SK-N-SH (cell line): ENCODE results near the gene SETD5. TPM values are rescaled to one million over a fixed set of nuclear protein-coding genes. Genes with fewer than 3 reads are reported as not detected.

Source experiments
- CTCF ChIA-PET: fragments of 300-600, 350-600 bp; formaldehyde crosslinking; extraction: SDS; loops from one replicate; lab custom pipeline; 2021; lab: Yijun Ruan, JAX
- POLR2A ChIA-PET: fragments of 350-600 bp; sonication (Branson Sonifier 250); formaldehyde crosslinking; extraction: SDS; loops from one replicate; lab custom pipeline; 2020; ENCODE audit warnings: antibody characterized with exemption, inconsistent platforms; lab: Yijun Ruan, JAX
- DNase-seq: peaks from one replicate; pipeline ENCODE4 v3.0.0; 2012
- H2AFZ ChIP-seq: fragments of 200-600 bp; sonication (generic); 2 replicates; pipeline ENCODE4 v1.8.1; 2016; ENCODE audit warnings: antibody characterized with exemption, mild to moderate bottlenecking, low read depth
- H3F3A ChIP-seq: fragments of 200-600 bp; sonication (generic); replicated peaks from 2 replicates; pipeline ENCODE3; 2016; ENCODE audit warnings: antibody characterized with exemption, mild to moderate bottlenecking; ENCODE audit not compliant: insufficient read depth
- H3K27ac ChIP-seq, 2 experiments: fragments of 200-500 bp in 1 of 2; fragments of 200-600 bp in 1 of 2; sonication (Bioruptor generic) in 1 of 2; sonication (generic), shearing (Covaris generic) in 1 of 2; 2 replicates each; pipeline versions ENCODE4 v1.5.1 to v1.6.1; 2014 to 2016; ENCODE audit warnings: low read depth in 2 of 2, inconsistent platforms in 1 of 2, low read length in 1 of 2, mild to moderate bottlenecking in 1 of 2, mixed read lengths in 1 of 2
- H3K27me3 ChIP-seq: fragments of 200-600 bp; sonication (generic), shearing (Covaris generic); 2 replicates; pipeline ENCODE4 v1.6.1; 2016; ENCODE audit warnings: mixed run types; ENCODE audit not compliant: insufficient read depth
- H3K36me3 ChIP-seq, 2 experiments: fragments of 200-500 bp in 1 of 2; fragments of 200-600 bp in 1 of 2; sonication (Bioruptor generic) in 1 of 2; sonication (generic) in 1 of 2; replicated peaks in 1 of 2; 2 replicates each; pipeline versions ENCODE3 to v1.5.1; 2014 to 2016; ENCODE audit warnings: low read length in 1 of 2, mild to moderate bottlenecking in 1 of 2; ENCODE audit not compliant: insufficient read depth in 2 of 2, control insufficient read depth in 1 of 2
- H3K4me1 ChIP-seq, 2 experiments: fragments of 200-500 bp in 1 of 2; fragments of 200-600 bp in 1 of 2; sonication (Bioruptor generic) in 1 of 2; sonication (generic), shearing (Covaris generic) in 1 of 2; 2 replicates each; pipeline versions ENCODE4 v1.5.1 to v1.6.1; 2014 to 2016; ENCODE audit warnings: low read depth in 1 of 2, low read length in 1 of 2, mixed run types in 1 of 2; ENCODE audit not compliant: insufficient read depth in 2 of 2, control insufficient read depth in 1 of 2
- H3K4me2 ChIP-seq: fragments of 200-600 bp; sonication (generic), shearing (Covaris generic); 2 replicates; pipeline ENCODE4 v1.6.1; 2017; ENCODE audit warnings: mixed run types
- H3K4me3 ChIP-seq, 2 experiments: fragments of 200-500 bp in 1 of 2; fragments of 200-600 bp in 1 of 2; sonication (Bioruptor generic) in 1 of 2; sonication (generic), shearing (Covaris generic) in 1 of 2; 2 replicates each; pipeline versions ENCODE4 v1.5.1 to v1.8.1; 2014 to 2016; ENCODE audit warnings: low read depth in 2 of 2, inconsistent platforms in 1 of 2, low read length in 1 of 2, mild to moderate bottlenecking in 1 of 2, mixed read lengths in 1 of 2, moderate library complexity in 1 of 2
- H3K79me2 ChIP-seq: fragments of 200-600 bp; sonication (generic); 2 replicates; pipeline ENCODE4 v1.8.1; 2017; ENCODE audit warnings: mild to moderate bottlenecking; ENCODE audit not compliant: insufficient read depth
- H3K9ac ChIP-seq: fragments of 200-600 bp; sonication (generic); 2 replicates; pipeline ENCODE4 v1.6.1; 2017; ENCODE audit warnings: mixed run types
- H3K9me2 ChIP-seq: fragments of 200-600 bp; sonication (generic); 2 replicates; pipeline ENCODE4 v1.6.1; 2017; ENCODE audit warnings: mixed run types
- H3K9me3 ChIP-seq: fragments of 200-600 bp; sonication (generic); 2 replicates; pipeline ENCODE4 v1.6.1; 2017; ENCODE audit warnings: mixed run types, mild to moderate bottlenecking, moderate library complexity
- H4K20me1 ChIP-seq: fragments of 200-600 bp; sonication (generic); 2 replicates; pipeline ENCODE4 v1.6.1; 2017; ENCODE audit warnings: mild to moderate bottlenecking, mixed run types; ENCODE audit not compliant: insufficient read depth
- CHD2 ChIP-seq: fragments of 150-350 bp; IDR thresholded peaks from 2 replicates; pipeline ENCODE4 v1.6.1; 2018; ENCODE audit warnings: low read length; ENCODE audit not compliant: partially characterized antibody
- ELF1 ChIP-seq: IDR thresholded peaks from 2 replicates; pipeline ENCODE4 v1.4.0; 2012
- EP300 ChIP-seq, 2 experiments: IDR thresholded peaks; 2 replicates each; pipeline versions ENCODE4 v1.4.0 to v1.6.1; 2012; ENCODE audit warnings: borderline replicate concordance in 1 of 2, low read depth in 1 of 2, low read length in 1 of 2
- FOXJ3 ChIP-seq: sonication (generic); formaldehyde crosslinking; IDR thresholded peaks from 2 replicates; pipeline ENCODE4 v1.5.1; 2020; ENCODE audit warnings: mild to moderate bottlenecking, missing genetic modification reagents
- MAX ChIP-seq: IDR thresholded peaks from 2 replicates; pipeline ENCODE4 v1.4.0; 2012; ENCODE audit warnings: low read depth
- NFIC ChIP-seq: IDR thresholded peaks from 2 replicates; pipeline ENCODE4 v1.4.0; 2012; ENCODE audit warnings: borderline replicate concordance
- NRF1 ChIP-seq: IDR thresholded peaks from 2 replicates; pipeline ENCODE4 v1.6.1; 2012; ENCODE audit warnings: low read depth, mild to moderate bottlenecking, low read length
- RCOR1 ChIP-seq: fragments of 150-350 bp; IDR thresholded peaks from 2 replicates; pipeline ENCODE4 v1.6.1; 2017; ENCODE audit warnings: antibody characterized with exemption, low read length
- RFX5 ChIP-seq: IDR thresholded peaks from 2 replicates; pipeline ENCODE4 v1.6.1; 2012; ENCODE audit warnings: mild to moderate bottlenecking, improper control_type of control experiment, low read length
- SIN3A ChIP-seq: IDR thresholded peaks from 2 replicates; pipeline ENCODE4 v1.6.1; 2012; ENCODE audit warnings: low read depth, mild to moderate bottlenecking, low read length, moderate library complexity, borderline replicate concordance
- USF2 ChIP-seq: fragments of 150-350 bp; IDR thresholded peaks from 2 replicates; pipeline ENCODE4 v1.6.1; 2017; ENCODE audit warnings: antibody characterized with exemption, low read length, low read depth, borderline replicate concordance
- YY1 ChIP-seq: IDR thresholded peaks from 2 replicates; pipeline ENCODE4 v1.4.0; 2012; ENCODE audit warnings: low read depth, mild to moderate bottlenecking
- WGBS: methylation state at CpG from one replicate; pipeline ENCODE4 v1.1.6; 2017; ENCODE audit warnings: low lambda C conversion rate; 5-methylcytosine and 5-hydroxymethylcytosine counted together
- polyA plus RNA-seq, 3 experiments: library from polyadenylated mRNA; depleted of rRNA; stranded (reverse); fragments of >200 nt; gene quantifications; 2 replicates each; pipeline ENCODE4 v1.2.3, GENCODE V29; 2012
- TF ChIP-seq, protein P1 (sequence below): fragments of 200-600 bp; sonication (generic); IDR thresholded peaks from 2 replicates; pipeline ENCODE4 v1.6.1; 2017; ENCODE audit warnings: antibody characterized with exemption, mild to moderate bottlenecking, moderate library complexity
- TF ChIP-seq, protein P2 (sequence below): IDR thresholded peaks from 2 replicates; pipeline ENCODE4 v1.4.0; 2012; ENCODE audit warnings: low read depth, borderline replicate concordance

SETD5 gene
- polyA plus RNA-seq, 1 of the 3 experiments (the other 2 are of a cell fraction), result 32.3 TPM

GRCh38 chr3:9452417-9452816, 55.0 kb downstream of the SETD5 start:
- no peak for TF ChIP-seq MAX
- TF ChIP-seq EP300 (IDR thresholded peaks at IDR 0.05; ENCODE audit: borderline replicate concordance in 1 of 2, low read depth in 1 of 2, low read length in 1 of 2), result no peak
- TF ChIP-seq SIN3A, result no peak
- TF ChIP-seq CHD2, result no peak
- no peak for TF ChIP-seq USF2
- TF ChIP-seq ELF1, result no peak
- TF ChIP-seq NFIC, result no peak
- no peak for TF ChIP-seq YY1
- no peak for TF ChIP-seq RCOR1
- no peak for TF ChIP-seq NRF1
- no peak for TF ChIP-seq RFX5
- TF ChIP-seq, protein P1, sequence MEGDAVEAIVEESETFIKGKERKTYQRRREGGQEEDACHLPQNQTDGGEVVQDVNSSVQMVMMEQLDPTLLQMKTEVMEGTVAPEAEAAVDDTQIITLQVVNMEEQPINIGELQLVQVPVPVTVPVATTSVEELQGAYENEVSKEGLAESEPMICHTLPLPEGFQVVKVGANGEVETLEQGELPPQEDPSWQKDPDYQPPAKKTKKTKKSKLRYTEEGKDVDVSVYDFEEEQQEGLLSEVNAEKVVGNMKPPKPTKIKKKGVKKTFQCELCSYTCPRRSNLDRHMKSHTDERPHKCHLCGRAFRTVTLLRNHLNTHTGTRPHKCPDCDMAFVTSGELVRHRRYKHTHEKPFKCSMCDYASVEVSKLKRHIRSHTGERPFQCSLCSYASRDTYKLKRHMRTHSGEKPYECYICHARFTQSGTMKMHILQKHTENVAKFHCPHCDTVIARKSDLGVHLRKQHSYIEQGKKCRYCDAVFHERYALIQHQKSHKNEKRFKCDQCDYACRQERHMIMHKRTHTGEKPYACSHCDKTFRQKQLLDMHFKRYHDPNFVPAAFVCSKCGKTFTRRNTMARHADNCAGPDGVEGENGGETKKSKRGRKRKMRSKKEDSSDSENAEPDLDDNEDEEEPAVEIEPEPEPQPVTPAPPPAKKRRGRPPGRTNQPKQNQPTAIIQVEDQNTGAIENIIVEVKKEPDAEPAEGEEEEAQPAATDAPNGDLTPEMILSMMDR, result no peak
- TF ChIP-seq, protein P2, sequence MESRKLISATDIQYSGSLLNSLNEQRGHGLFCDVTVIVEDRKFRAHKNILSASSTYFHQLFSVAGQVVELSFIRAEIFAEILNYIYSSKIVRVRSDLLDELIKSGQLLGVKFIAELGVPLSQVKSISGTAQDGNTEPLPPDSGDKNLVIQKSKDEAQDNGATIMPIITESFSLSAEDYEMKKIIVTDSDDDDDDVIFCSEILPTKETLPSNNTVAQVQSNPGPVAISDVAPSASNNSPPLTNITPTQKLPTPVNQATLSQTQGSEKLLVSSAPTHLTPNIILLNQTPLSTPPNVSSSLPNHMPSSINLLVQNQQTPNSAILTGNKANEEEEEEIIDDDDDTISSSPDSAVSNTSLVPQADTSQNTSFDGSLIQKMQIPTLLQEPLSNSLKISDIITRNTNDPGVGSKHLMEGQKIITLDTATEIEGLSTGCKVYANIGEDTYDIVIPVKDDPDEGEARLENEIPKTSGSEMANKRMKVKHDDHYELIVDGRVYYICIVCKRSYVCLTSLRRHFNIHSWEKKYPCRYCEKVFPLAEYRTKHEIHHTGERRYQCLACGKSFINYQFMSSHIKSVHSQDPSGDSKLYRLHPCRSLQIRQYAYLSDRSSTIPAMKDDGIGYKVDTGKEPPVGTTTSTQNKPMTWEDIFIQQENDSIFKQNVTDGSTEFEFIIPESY, result no peak
- TF ChIP-seq FOXJ3, result no peak

More at GRCh38 chr3:9452417-9452816, 55.0 kb downstream of the SETD5 start:
- no peak overlapping the region for H3K4me3 ChIP-seq
- H3K9me2 ChIP-seq, result no peaks in the 10 kb centered on the region
- no peak overlapping the region for H3K4me2 ChIP-seq
- peaks cover 82 to 92% of the 10 kb centered on the region in 2 experiments for H3K36me3 ChIP-seq
- no peak overlapping the region for H3K9ac ChIP-seq
- 96% methylated on average over 2 of the region's 2 CpGs for WGBS
- no peak overlapping the region for H2AFZ ChIP-seq
- H3F3A ChIP-seq, result peaks cover 28% of the 10 kb centered on the region
- no peaks in the 10 kb centered on the region for H3K4me1 ChIP-seq
- no peak for DNase-seq
- no peaks in the 10 kb centered on the region for H3K9me3 ChIP-seq
- H3K27me3 ChIP-seq, result no peaks in the 10 kb centered on the region
- ChIA-PET POLR2A (no interaction called here), CTCF (interaction anchor here (1.0 to 1.3 kb wide), 2 partner anchors 16 to 99 kb away, joined by 3 to 5 read pairs; no protein-coding TSS in a partner anchor)
- peak overlapping the region in 1 of 2 experiments; percentile 24; a peak in 1 of 4 replicates for H3K27ac ChIP-seq
- no peaks in the 10 kb centered on the region for H4K20me1 ChIP-seq
- H3K79me2 ChIP-seq, result peaks cover 73% of the 10 kb centered on the region
